HepG2 (cell line): ENCODE measurements around the gene ARF4. TPM values are rescaled to one million over a fixed set of nuclear protein-coding genes. Genes with fewer than 3 reads are reported as not detected.

Source experiments
- BRD4 ChIP-seq: sonication (generic); formaldehyde crosslinking; IDR thresholded peaks from 2 replicates; pipeline ENCODE4 v1.4.0; 2020; ENCODE audit warnings: missing genetic modification reagents
- CENPT ChIP-seq: sonication (generic); formaldehyde crosslinking; IDR thresholded peaks from 2 replicates; pipeline ENCODE4 v1.8.0; 2022; ENCODE audit warnings: low read depth, mild to moderate bottlenecking, moderate library complexity, missing genetic modification reagents
- DPF2 ChIP-seq: sonication (generic); formaldehyde crosslinking; IDR thresholded peaks from 2 replicates; pipeline ENCODE4 v1.4.0; 2020; ENCODE audit warnings: mild to moderate bottlenecking, low read depth, missing genetic modification reagents, borderline replicate concordance
- FOSL1 ChIP-seq: sonication (generic); formaldehyde crosslinking; IDR thresholded peaks from 2 replicates; pipeline ENCODE4 v1.9.0; 2021; ENCODE audit warnings: missing genetic modification reagents, borderline replicate concordance
- JARID2 ChIP-seq: sonication (generic); formaldehyde crosslinking; IDR thresholded peaks from 2 replicates; pipeline ENCODE4 v1.8.1; 2023; ENCODE audit warnings: missing genetic modification reagents, inconsistent platforms; ENCODE audit not compliant: insufficient replicate concordance
- MNT ChIP-seq: fragments of 450-650 bp; IDR thresholded peaks from 2 replicates; pipeline ENCODE4 v1.6.1; 2016
- MXD3 ChIP-seq: IDR thresholded peaks from 2 replicates; pipeline ENCODE4 v1.6.1; 2016; ENCODE audit warnings: mild to moderate bottlenecking, missing biosample characterization, missing genetic modification reagents
- POLR2A ChIP-seq, 2 experiments: IDR thresholded peaks; 2 replicates each; pipeline ENCODE4 v1.6.1; 2011; ENCODE audit warnings: low read depth in 2 of 2, low read length in 2 of 2, mild to moderate bottlenecking in 1 of 2, moderate library complexity in 1 of 2; ENCODE audit not compliant: insufficient read depth in 1 of 2
- PRDM15 ChIP-seq: sonication (generic); formaldehyde crosslinking; IDR thresholded peaks from 2 replicates; pipeline ENCODE4 v1.4.0; 2020; ENCODE audit warnings: missing genetic modification reagents
- RFXANK ChIP-seq: IDR thresholded peaks from 2 replicates; pipeline ENCODE4 v1.6.1; 2016
- SRSF1 ChIP-seq: fragments of 200-400 bp; formaldehyde crosslinking; optimal IDR thresholded peaks from 2 replicates; pipeline ENCODE3; 2017; ENCODE audit warnings: mild to moderate bottlenecking, low read depth, low read length, moderate library complexity
- TEAD3 ChIP-seq: optimal IDR thresholded peaks from 2 replicates; pipeline ENCODE3; 2016; ENCODE audit warnings: borderline replicate concordance
- TGIF2 ChIP-seq: IDR thresholded peaks from 2 replicates; pipeline ENCODE4 v1.6.1; 2016; ENCODE audit warnings: control low read depth, missing compliant biosample characterization
- ZBTB7B ChIP-seq: sonication (generic); formaldehyde crosslinking; IDR thresholded peaks from 2 replicates; pipeline ENCODE4 v1.4.0; 2020; ENCODE audit warnings: missing genetic modification reagents
- ZFP41 ChIP-seq: sonication (generic); formaldehyde crosslinking; IDR thresholded peaks from 2 replicates; pipeline ENCODE4 v1.4.0; 2020; ENCODE audit warnings: mild to moderate bottlenecking, missing genetic modification reagents, borderline replicate concordance
- ZFYVE20 ChIP-seq: sonication (generic); formaldehyde crosslinking; IDR thresholded peaks from 2 replicates; pipeline ENCODE4 v1.8.0; 2023; ENCODE audit warnings: low read depth, mild to moderate bottlenecking, moderate library complexity, missing genetic modification reagents, borderline replicate concordance
- ZNF235 ChIP-seq: sonication (generic); formaldehyde crosslinking; IDR thresholded peaks from 2 replicates; pipeline ENCODE4 v1.8.1; 2023; ENCODE audit warnings: mild to moderate bottlenecking, missing genetic modification reagents, borderline replicate concordance
- ZNF251 ChIP-seq: sonication (generic); formaldehyde crosslinking; IDR thresholded peaks from 2 replicates; pipeline ENCODE4 v1.9.0; 2021; ENCODE audit warnings: mild to moderate bottlenecking, missing genetic modification reagents
- ZNF549 ChIP-seq: sonication (generic); formaldehyde crosslinking; IDR thresholded peaks from 2 replicates; pipeline ENCODE4 v1.5.0; 2020; ENCODE audit warnings: missing genetic modification reagents
- ZNF652 ChIP-seq: IDR thresholded peaks from 2 replicates; pipeline ENCODE4 v1.6.1; 2016; ENCODE audit warnings: low read depth, borderline replicate concordance
- ZNF839 ChIP-seq: sonication (generic); formaldehyde crosslinking; IDR thresholded peaks from 2 replicates; pipeline ENCODE4 v1.4.0; 2020; ENCODE audit warnings: missing genetic modification reagents, mild to moderate bottlenecking, borderline replicate concordance
- polyA plus RNA-seq, 8 experiments: library from polyadenylated mRNA; depleted of rRNA in 3 of 8; stranded (reverse) in 7 of 8; unstranded in 1 of 8; fragments of >200 nt; fragmentation: Illumina TruSeq in 4 of 8; extraction: Trizol in 4 of 8; gene quantifications; 2 replicates each; pipeline versions ENCODE4 v1.2.1 to v1.2.3, GENCODE V29; 2011 to 2016; ENCODE audit warnings: low read depth in 4 of 8, missing spikeins in 1 of 8, mixed read lengths in 1 of 8; ENCODE audit not compliant: insufficient read depth in 1 of 8
- total RNA-seq, 5 experiments: library from RNA; depleted of rRNA; stranded (reverse); fragments of >200 nt; fragmentation: Illumina TruSeq; extraction: Trizol; gene quantifications; 2 replicates each; pipeline ENCODE4 v1.2.3, GENCODE V29; 2016; ENCODE audit warnings: low read depth in 1 of 5

ARF4 gene
- total and polyA plus RNA-seq, 2 of the 13 experiments (the other 11 are each of a cell fraction or from before 2014, with no cell fraction given): 184 to 250 TPM

GRCh38 chr3:57555738-57556458, 41.2 kb downstream of the ARF4 start, which contains the start of gene PDE12 (continued):
- TF ChIP-seq ZNF652 (CRISPR knock-in tag) (no peak), ZNF839 (CRISPR knock-in tag) (no peak), CENPT (peak; percentile 83), ZNF235 (CRISPR knock-in tag) (peak; percentile 54; the same call in 1 of the 2 replicates), ZNF549 (CRISPR knock-in tag) (no peak), TEAD3 (CRISPR knock-in tag) (peak; percentile 86), MNT (peak; percentile 83), FOSL1 (CRISPR knock-in tag) (no peak; the same call in 1 of the 2 replicates), DPF2 (CRISPR knock-in tag) (no peak), ZFYVE20 (CRISPR knock-in tag) (no peak), ZNF251 (CRISPR knock-in tag) (0 out of 2 replicates have a peak, but pooled peaks have one; percentile 21), TGIF2 (peak; percentile 98), BRD4 (CRISPR knock-in tag) (0 out of 2 replicates have a peak, but pooled peaks have one; percentile 50), JARID2 (peak; percentile 56), SRSF1 (peak; percentile 89), RFXANK (CRISPR knock-in tag) (no peak), MXD3 (CRISPR knock-in tag) (peak; percentile 95), POLR2A (IDR thresholded peaks at IDR 0.05; ENCODE audit: insufficient read depth in 1 of 2, low read depth in 2 of 2, low read length in 2 of 2) (peak; percentile 93 to 95), PRDM15 (CRISPR knock-in tag) (no peak), ZFP41 (CRISPR knock-in tag) (peak; percentile 36; the same call in 1 of the 2 replicates), ZBTB7B (no peak)
